ENCODE measurements around the gene CRIP1. TPM values are rescaled to one million over a fixed set of nuclear protein-coding genes. Genes with fewer than 3 reads are reported as not detected.

The CRIP1 gene
- total and polyA plus RNA-seq, 4 donors = 229 to 1,123 (median 488) TPM

GRCh38 chr14:105449276-105450122 lies 37.2 kb upstream of the CRIP1 start:
- Histone ChIP-seq H3K9me3 (ENCODE audit: control insufficient read depth, low read length) (no peaks in the 10 kb centered on the region), H3K27me3 (ENCODE audit: control insufficient read depth in 1 of 2, insufficient read depth in 2 of 2, low read length in 1 of 2) (no peaks in the 10 kb centered on the region), H3K36me3 (ENCODE audit: control insufficient read depth in 1 of 2, insufficient read depth in 2 of 2, low read length in 1 of 2) (peaks cover 0 to 2% of the 10 kb centered on the region in 2 donors), H3K4me1 (ENCODE audit: control insufficient read depth in 1 of 2, insufficient read depth in 2 of 2, low read length in 2 of 2) (no peaks in the 10 kb centered on the region), H3K27ac (ENCODE audit: low read depth in 1 of 2, low read length in 2 of 2) (no peak overlapping the region), H3K4me3 (ENCODE audit: low read length in 2 of 2) (no peak overlapping the region)
- ATAC-seq (ENCODE audit: low FRiP score) (peak; percentile 31), DNase-seq (no peak)
- intact Hi-C loops (cut with DNase I) = loop anchor here (2.0 to 10.0 kb wide), 4 partner anchors 39 to 78 kb away; partner anchors contain the start of genes TEDC1 (in 1 of the 2) and TMEM121 (in 1 of the 2)
- WGBS, 2 donors = 88 to 91% methylated on average over 36 to 47 of the region's 47 CpGs

DNA sequence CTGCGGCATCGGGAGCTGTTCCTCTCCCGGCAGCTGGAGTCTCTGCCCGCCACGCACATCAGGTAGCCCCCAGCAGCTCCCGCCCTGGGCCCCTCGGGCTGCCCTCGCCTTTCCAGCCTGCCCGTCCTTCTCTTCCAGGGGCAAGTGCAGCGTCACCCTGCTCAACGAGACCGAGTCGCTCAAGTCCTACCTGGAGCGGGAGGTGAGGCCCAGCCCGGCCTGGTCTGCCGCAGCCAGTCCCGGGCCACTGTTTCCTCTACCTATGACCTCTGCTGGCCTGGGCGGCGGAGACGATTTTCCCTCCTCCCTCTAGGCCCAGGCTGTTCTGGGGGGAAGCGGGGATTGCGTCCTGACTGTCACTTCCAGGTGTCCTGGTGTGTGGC lies 36.6 kb upstream of the CRIP1 start:
- H3K4me1 ChIP-seq (ENCODE audit: control insufficient read depth in 1 of 2, insufficient read depth in 2 of 2, low read length in 2 of 2) = no peaks in the 10 kb centered on the region
- H3K36me3 ChIP-seq (ENCODE audit: control insufficient read depth in 1 of 2, insufficient read depth in 2 of 2, low read length in 1 of 2) = peaks cover 0 to 2% of the 10 kb centered on the region in 2 donors
- intact Hi-C loops (cut with DNase I) = no loop called here
- ATAC-seq (ENCODE audit: low FRiP score) (no peak), DNase-seq (no peak)
- no peak overlapping the region for H3K4me3 ChIP-seq (ENCODE audit: low read length in 2 of 2)
- no peaks in the 10 kb centered on the region for H3K9me3 ChIP-seq (ENCODE audit: control insufficient read depth, low read length)
- H3K27ac ChIP-seq (ENCODE audit: low read depth in 1 of 2, low read length in 2 of 2) = no peak overlapping the region
- H3K27me3 ChIP-seq (ENCODE audit: control insufficient read depth in 1 of 2, insufficient read depth in 2 of 2, low read length in 1 of 2) = no peaks in the 10 kb centered on the region
- 87 to 90% methylated on average over 22 of the region's 22 CpGs for WGBS, 2 donors

- H3K4me1 ChIP-seq (ENCODE audit: control insufficient read depth in 1 of 2, insufficient read depth in 2 of 2, low read length in 2 of 2) = no peaks in the 10 kb centered on the region
- ATAC-seq (ENCODE audit: low FRiP score) (no peak), DNase-seq (no peak)
- H3K9me3 ChIP-seq (ENCODE audit: control insufficient read depth, low read length) = no peaks in the 10 kb centered on the region
- 87 to 91% methylated on average over 29 of the region's 29 CpGs for WGBS, 2 donors
- H3K4me3 ChIP-seq (ENCODE audit: low read length in 2 of 2) = no peak overlapping the region
- H3K27ac ChIP-seq (ENCODE audit: low read depth in 1 of 2, low read length in 2 of 2) = no peak overlapping the region
- H3K27me3 ChIP-seq (ENCODE audit: control insufficient read depth in 1 of 2, insufficient read depth in 2 of 2, low read length in 1 of 2) = no peaks in the 10 kb centered on the region
- peaks cover 0 to 2% of the 10 kb centered on the region in 2 donors for H3K36me3 ChIP-seq (ENCODE audit: control insufficient read depth in 1 of 2, insufficient read depth in 2 of 2, low read length in 1 of 2)
- intact Hi-C loops (cut with DNase I) = no loop called here
These were observed 35.6 kb upstream of the CRIP1 start for GRCh38 chr14:105450864-105451720.

DNA sequence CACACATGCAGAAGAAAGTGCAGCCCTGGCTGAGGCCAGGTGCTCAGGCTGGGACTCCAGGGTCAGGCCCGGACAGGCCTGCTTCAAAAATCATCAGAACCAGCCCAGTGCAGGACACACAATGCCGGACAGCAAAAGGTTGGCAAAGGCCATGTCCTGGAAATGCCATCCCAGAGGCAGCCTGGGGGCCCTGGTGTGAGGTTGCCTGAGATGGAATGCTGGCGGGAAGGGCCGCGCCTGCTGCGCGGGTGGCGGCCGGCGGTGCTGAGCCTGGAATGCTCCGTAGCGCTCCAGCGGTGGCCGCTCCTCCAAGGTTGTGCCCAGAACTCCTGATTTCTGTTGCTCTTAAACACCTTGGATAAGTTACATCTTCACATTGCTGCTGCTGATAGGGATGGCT lies 33.7 kb upstream of the CRIP1 start:
- H3K9me3 ChIP-seq (ENCODE audit: control insufficient read depth, low read length) = no peaks in the 10 kb centered on the region
- 90 to 93% methylated on average over 13 to 14 of the region's 14 CpGs for WGBS, 2 donors
- H3K27ac ChIP-seq (ENCODE audit: low read depth in 1 of 2, low read length in 2 of 2) = no peak overlapping the region
- H3K36me3 ChIP-seq (ENCODE audit: control insufficient read depth in 1 of 2, insufficient read depth in 2 of 2, low read length in 1 of 2) = peaks cover 0 to 2% of the 10 kb centered on the region in 2 donors
- no peak for DNase-seq
- ATAC-seq (ENCODE audit: low FRiP score) = no peak
- H3K4me3 ChIP-seq (ENCODE audit: low read length in 2 of 2) = no peak overlapping the region
- intact Hi-C loops (cut with DNase I) = no loop called here
- no peaks in the 10 kb centered on the region for H3K27me3 ChIP-seq (ENCODE audit: control insufficient read depth in 1 of 2, insufficient read depth in 2 of 2, low read length in 1 of 2)
- H3K4me1 ChIP-seq (ENCODE audit: control insufficient read depth in 1 of 2, insufficient read depth in 2 of 2, low read length in 2 of 2) = no peaks in the 10 kb centered on the region

DNA sequence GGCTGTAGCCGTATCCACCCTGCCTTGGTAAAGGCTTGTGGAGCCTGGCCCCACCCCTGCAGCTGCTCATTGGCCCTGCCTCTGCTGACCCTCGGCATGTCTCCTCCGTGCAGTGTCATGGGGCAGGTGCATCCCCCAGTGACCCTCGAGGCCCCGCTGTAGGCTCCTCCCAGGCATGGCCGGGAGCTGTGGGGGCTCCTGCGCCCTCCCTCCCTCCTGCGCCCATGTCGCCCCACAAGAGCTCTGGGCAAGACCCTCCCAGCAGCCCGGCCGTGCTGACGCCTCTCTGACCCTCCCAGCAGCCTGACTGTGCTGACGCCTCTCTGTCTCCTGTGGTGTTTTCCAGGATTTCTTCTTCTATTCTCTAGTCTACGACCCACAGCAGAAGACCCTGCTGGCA lies 32.8 kb upstream of the CRIP1 start:
- Histone ChIP-seq H3K4me3 (ENCODE audit: low read length in 2 of 2) (no peak overlapping the region), H3K27me3 (ENCODE audit: control insufficient read depth in 1 of 2, insufficient read depth in 2 of 2, low read length in 1 of 2) (no peaks in the 10 kb centered on the region), H3K27ac (ENCODE audit: low read depth in 1 of 2, low read length in 2 of 2) (no peak overlapping the region), H3K9me3 (ENCODE audit: control insufficient read depth, low read length) (no peaks in the 10 kb centered on the region), H3K4me1 (ENCODE audit: control insufficient read depth in 1 of 2, insufficient read depth in 2 of 2, low read length in 2 of 2) (no peaks in the 10 kb centered on the region), H3K36me3 (ENCODE audit: control insufficient read depth in 1 of 2, insufficient read depth in 2 of 2, low read length in 1 of 2) (peaks cover 0 to 2% of the 10 kb centered on the region in 2 donors)
- intact Hi-C loops (cut with DNase I) = no loop called here
- DNase-seq (no peak), ATAC-seq (ENCODE audit: low FRiP score) (no peak)
- 88 to 93% methylated on average over 11 to 14 of the region's 14 CpGs for WGBS, 2 donors

GRCh38 chr14:105455086-105455640 lies 31.5 kb upstream of the CRIP1 start:
- 86 to 88% methylated on average over 22 of the region's 22 CpGs for WGBS, 2 donors
- no peaks in the 10 kb centered on the region for H3K9me3 ChIP-seq (ENCODE audit: control insufficient read depth, low read length)
- H3K4me3 ChIP-seq (ENCODE audit: low read length in 2 of 2) = no peak overlapping the region
- no peak overlapping the region for H3K27ac ChIP-seq (ENCODE audit: low read depth in 1 of 2, low read length in 2 of 2)
- peaks cover 0 to 2% of the 10 kb centered on the region in 2 donors for H3K36me3 ChIP-seq (ENCODE audit: control insufficient read depth in 1 of 2, insufficient read depth in 2 of 2, low read length in 1 of 2)
- intact Hi-C loops (cut with DNase I) = no loop called here
- H3K4me1 ChIP-seq (ENCODE audit: control insufficient read depth in 1 of 2, insufficient read depth in 2 of 2, low read length in 2 of 2) = no peaks in the 10 kb centered on the region
- no peak for ATAC-seq (ENCODE audit: low FRiP score)
- no peaks in the 10 kb centered on the region for H3K27me3 ChIP-seq (ENCODE audit: control insufficient read depth in 1 of 2, insufficient read depth in 2 of 2, low read length in 1 of 2)
- DNase-seq = no peak

DNA sequence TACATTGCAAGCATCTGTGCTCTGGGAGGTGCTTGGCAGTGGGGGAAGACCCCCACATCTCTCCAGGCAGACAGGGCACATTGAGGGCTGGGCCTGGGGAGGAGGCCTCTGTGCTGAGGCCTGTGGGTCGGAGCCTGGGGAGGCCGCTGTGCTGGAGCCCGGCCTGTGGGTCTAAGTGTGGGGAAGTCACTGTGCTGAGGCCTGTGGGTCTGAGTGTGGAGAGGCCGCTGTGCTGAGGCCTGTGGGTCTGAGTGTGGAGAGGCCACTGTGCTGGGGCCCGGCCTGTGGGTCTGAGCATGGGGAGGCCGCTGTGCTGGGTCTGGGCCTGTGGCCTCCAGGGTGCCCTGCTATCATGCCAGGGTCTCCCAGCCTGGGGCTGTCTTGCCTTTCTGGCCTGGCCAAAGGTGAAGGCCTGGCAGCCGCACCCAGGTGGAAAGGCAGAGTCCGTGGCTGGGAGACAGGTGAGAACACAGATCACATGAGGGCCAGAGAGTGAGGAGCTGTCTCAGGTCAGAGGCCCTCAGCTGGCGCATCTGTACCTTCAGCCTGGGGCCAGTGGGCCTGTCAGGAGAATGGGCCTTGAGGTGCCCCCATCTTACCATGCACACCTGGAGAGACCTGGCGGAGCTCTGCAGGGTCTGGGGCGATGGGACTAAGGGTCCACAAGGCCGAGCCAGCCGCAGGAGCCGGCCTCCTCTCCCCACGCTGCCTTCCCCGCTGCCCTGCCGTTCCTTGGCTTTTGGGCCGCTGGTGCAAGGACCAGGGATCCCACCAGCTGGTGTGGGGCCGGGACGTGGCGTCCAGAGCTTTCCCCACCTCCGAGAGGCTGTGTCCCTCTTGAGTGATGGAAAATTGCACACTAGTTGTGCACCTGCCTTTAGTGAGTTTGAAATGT lies 30.7 kb upstream of the CRIP1 start:
- intact Hi-C loops (cut with DNase I) = no loop called here
- H3K36me3 ChIP-seq (ENCODE audit: control insufficient read depth in 1 of 2, insufficient read depth in 2 of 2, low read length in 1 of 2) = peaks cover 0 to 2% of the 10 kb centered on the region in 2 donors
- no peak for DNase-seq
- 89% methylated on average over 21 to 22 of the region's 22 CpGs for WGBS, 2 donors
- H3K27me3 ChIP-seq (ENCODE audit: control insufficient read depth in 1 of 2, insufficient read depth in 2 of 2, low read length in 1 of 2) = no peaks in the 10 kb centered on the region
- no peaks in the 10 kb centered on the region for H3K9me3 ChIP-seq (ENCODE audit: control insufficient read depth, low read length)
- no peak overlapping the region for H3K27ac ChIP-seq (ENCODE audit: low read depth in 1 of 2, low read length in 2 of 2)
- no peak overlapping the region for H3K4me3 ChIP-seq (ENCODE audit: low read length in 2 of 2)
- no peaks in the 10 kb centered on the region for H3K4me1 ChIP-seq (ENCODE audit: control insufficient read depth in 1 of 2, insufficient read depth in 2 of 2, low read length in 2 of 2)
- ATAC-seq (ENCODE audit: low FRiP score) = no peak

Measured in aorta (tissue), 5 donors.